LNCAP (cell line): Measurements from ENCODE around the gene PTPA.

ENCODE experiments used
- CTCF ChIP-seq: fragments of 450-650 bp; IDR thresholded peaks from 2 replicates; pipeline ENCODE4 v1.5.1; 2017; ENCODE audit warnings: mild to moderate bottlenecking

Gene PTPA

GRCh38 chr9:129077236-129077635 is 34.0 kb upstream of the PTPA start:
- TF ChIP-seq CTCF: no peak

GRCh38 chr9:129078691-129079503 is 32.3 kb upstream of the PTPA start:
- no peak for TF ChIP-seq CTCF

- no peak for TF ChIP-seq CTCF
Measured at GRCh38 chr9:129079829-129080228, 31.4 kb upstream of the PTPA start.

- TF ChIP-seq CTCF: no peak
Measured at GRCh38 chr9:129080298-129080600, 31.0 kb upstream of the PTPA start.

- no peak for TF ChIP-seq CTCF
Measured at GRCh38 chr9:129080601-129081387, 30.4 kb upstream of the PTPA start, which contains the start of gene DOLPP1. Gene DOLPP1 (plus strand): TSS chr9:129081111. CDS start chr9:129081132, 21 bp downstream.

- no peak for TF ChIP-seq CTCF
Measured at GRCh38 chr9:129081388-129081904, 29.8 kb upstream of the PTPA start.

GRCh38 chr9:129084087-129084486 is 27.1 kb upstream of the PTPA start:
- no peak for TF ChIP-seq CTCF
